ENCODE data around the gene CCDC6.

DNA sequence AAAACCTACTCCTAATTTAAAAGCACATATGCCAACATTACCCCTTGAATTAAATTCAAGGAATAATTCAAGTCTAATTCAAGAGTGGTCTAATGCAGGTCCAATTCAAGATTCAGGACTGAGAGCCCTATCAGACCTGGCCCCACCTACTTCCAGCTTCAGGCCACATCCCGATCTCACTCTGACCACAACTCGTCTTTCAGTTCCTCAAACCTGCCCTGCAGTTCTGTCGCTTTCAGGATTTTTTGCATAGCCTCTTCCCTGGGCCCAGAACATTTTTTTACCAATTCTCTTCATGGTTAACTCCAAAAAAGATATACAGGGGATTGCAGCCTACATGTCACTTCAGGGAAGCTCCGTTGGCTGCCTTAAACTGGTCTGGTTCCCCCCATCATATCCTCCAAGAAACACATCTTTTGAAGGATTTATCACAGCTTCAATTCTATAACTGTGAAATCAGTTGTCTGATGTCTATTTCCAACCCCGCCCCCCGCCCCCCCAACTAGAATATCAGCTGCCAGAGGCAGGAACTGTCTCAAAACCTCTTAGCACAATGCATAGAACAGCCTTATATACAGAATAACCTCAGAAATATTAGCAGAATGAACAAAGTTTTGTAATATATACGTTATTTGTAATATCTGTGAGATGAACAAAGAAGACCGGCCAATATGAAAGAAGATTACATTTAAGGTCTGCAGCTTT is 20.8 kb downstream of the CCDC6 start:
- TF ChIP-seq POLR2AphosphoS5 (IDR thresholded peaks at IDR 0.05; ENCODE audit: low read depth, low read length) (no peak), REST (IDR thresholded peaks at IDR 0.05; ENCODE audit: insufficient read depth in 1 of 2, low read depth in 2 of 2, low read length in 2 of 2) (no peak), TAF1 (IDR thresholded peaks at IDR 0.05; ENCODE audit: borderline replicate concordance, insufficient read depth, low read length) (no peak), SIN3A (IDR thresholded peaks at IDR 0.05; ENCODE audit: borderline replicate concordance, insufficient read depth, low read length) (no peak), FOXP2 (optimal IDR thresholded peaks at IDR 0.05; ENCODE audit: borderline replicate concordance, extremely low read depth, extremely low read length, insufficient read depth) (no peak)

Data from PFSK-1 (cell line).